ENCODE data around the gene TGM2.
A peak's percentile ranks its signal among the peaks of the same experiment; 100 is the strongest.

The TGM2 gene

DNA sequence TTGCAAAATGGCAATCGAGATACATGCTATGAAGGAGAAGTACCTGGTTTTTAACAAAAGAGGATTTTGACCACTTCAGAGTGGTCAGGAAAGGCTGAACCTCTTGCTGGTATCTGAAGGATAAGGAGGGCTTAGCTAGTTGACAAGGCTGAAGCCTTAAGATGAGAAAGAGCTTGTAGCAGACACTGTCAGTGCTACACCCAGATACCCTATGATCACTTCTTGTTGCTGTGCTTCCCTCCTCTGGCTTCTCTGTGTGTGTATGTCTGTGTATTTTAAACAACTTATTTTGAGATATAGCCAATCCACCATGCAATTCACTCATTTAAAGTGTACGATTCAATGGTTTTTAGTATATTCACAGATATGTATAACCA is 38.9 kb upstream of the TGM2 start:
- Histone ChIP-seq H2BK5ac (ENCODE audit: low read depth, low read length, poor library complexity) (no peak overlapping the region), H4K12ac (ENCODE audit: low read depth, low read length) (no peak overlapping the region), H2AFZ (ENCODE audit: insufficient read depth, low read length, poor library complexity) (no peak overlapping the region), H3K27ac (ENCODE audit: low read depth, low read length) (no peak overlapping the region), H3K4me1 (ENCODE audit: control insufficient read depth in 1 of 2, insufficient read depth in 2 of 2, low read length in 2 of 2) (peaks cover 16 to 23% of the 10 kb centered on the region in 2 experiments), H3K36me3 (ENCODE audit: control insufficient read depth in 1 of 2, insufficient read depth in 2 of 2, low read length in 2 of 2) (no peaks in the 10 kb centered on the region), H3K4me2 (ENCODE audit: low read length) (no peak overlapping the region), H3K9ac (ENCODE audit: low read length) (no peak overlapping the region), H3K27me3 (ENCODE audit: insufficient read depth, low read length) (no peaks in the 10 kb centered on the region), H4K8ac (ENCODE audit: low read depth, low read length) (no peak overlapping the region), H3K9me3 (ENCODE audit: insufficient read depth, low read depth, low read length) (peaks cover 6% of the 10 kb centered on the region), H2BK120ac (ENCODE audit: insufficient read depth, low read length, poor library complexity) (no peak overlapping the region), H3K18ac (ENCODE audit: low read length) (no peak overlapping the region), H2BK12ac (ENCODE audit: low read length) (no peak overlapping the region), H3K79me1 (ENCODE audit: low read length) (peaks cover 15% of the 10 kb centered on the region), H3K14ac (ENCODE audit: low read length) (no peak overlapping the region), H2AK5ac (ENCODE audit: low read length) (no peak overlapping the region), H3K4me3 (ENCODE audit: low read depth, low read length) (no peak overlapping the region), H3K79me2 (ENCODE audit: control insufficient read depth, insufficient read depth, low read length, poor library complexity) (no peaks in the 10 kb centered on the region), H3K4ac (ENCODE audit: low read depth, low read length) (no peak overlapping the region), H3K23ac (ENCODE audit: low read length) (no peak overlapping the region), H4K91ac (ENCODE audit: low read depth, low read length) (no peak overlapping the region)
- DNase-seq = no peak
- no CpG with 5 or more reads among the region's 2 CpGs for WGBS (ENCODE audit: extremely low coverage, insufficient coverage, insufficient read length)

DNA sequence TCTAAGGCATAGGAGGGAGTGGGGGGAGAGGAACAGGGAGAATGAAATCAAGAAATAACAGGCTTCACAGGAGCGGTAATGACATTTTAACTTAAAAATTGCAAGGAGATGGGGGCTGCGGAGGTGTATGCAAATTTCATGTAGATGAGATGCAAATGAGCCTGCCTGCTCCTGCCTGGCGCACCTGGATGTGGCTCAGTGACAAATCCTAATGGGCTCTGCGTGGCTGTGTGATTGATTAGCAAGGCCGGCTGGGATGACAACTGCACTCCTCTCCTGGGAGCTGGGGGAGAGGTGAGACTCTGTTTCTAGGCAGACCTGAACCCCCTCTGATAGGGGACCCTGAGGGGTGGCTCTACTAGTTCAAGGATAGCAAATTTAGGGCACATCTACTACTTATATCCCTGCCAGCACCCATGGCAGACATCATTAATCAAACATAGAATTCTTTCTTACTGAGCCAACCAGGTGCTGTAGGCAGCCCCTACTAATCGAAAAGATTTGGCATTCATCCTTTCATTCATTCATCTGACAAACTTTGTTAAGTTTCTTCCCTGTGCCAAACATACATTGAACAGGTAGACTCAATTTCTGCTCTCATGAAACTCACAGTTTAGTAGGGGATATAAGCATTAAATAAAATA is 38.4 kb upstream of the TGM2 start:
- H4K8ac ChIP-seq (ENCODE audit: low read depth, low read length) = no peak overlapping the region
- peak overlapping the region; percentile 61 for H2BK12ac ChIP-seq (ENCODE audit: low read length)
- peaks cover 17 to 24% of the 10 kb centered on the region in 2 experiments for H3K4me1 ChIP-seq (ENCODE audit: control insufficient read depth in 1 of 2, insufficient read depth in 2 of 2, low read length in 2 of 2)
- DNase-seq = no peak
- no peak overlapping the region for H3K14ac ChIP-seq (ENCODE audit: low read length)
- peak overlapping the region; percentile 69 for H4K91ac ChIP-seq (ENCODE audit: low read depth, low read length)
- H2AFZ ChIP-seq (ENCODE audit: insufficient read depth, low read length, poor library complexity) = no peak overlapping the region
- no peak overlapping the region for H3K9ac ChIP-seq (ENCODE audit: low read length)
- no peak overlapping the region for H3K18ac ChIP-seq (ENCODE audit: low read length)
- peaks cover 19% of the 10 kb centered on the region for H3K79me1 ChIP-seq (ENCODE audit: low read length)
- H3K27ac ChIP-seq (ENCODE audit: low read depth, low read length) = no peak overlapping the region
- H3K4ac ChIP-seq (ENCODE audit: low read depth, low read length) = no peak overlapping the region
- no peak overlapping the region for H2BK5ac ChIP-seq (ENCODE audit: low read depth, low read length, poor library complexity)
- H3K4me3 ChIP-seq (ENCODE audit: low read depth, low read length) = no peak overlapping the region
- peak overlapping the region; percentile 28 for H2BK120ac ChIP-seq (ENCODE audit: insufficient read depth, low read length, poor library complexity)
- H3K36me3 ChIP-seq (ENCODE audit: control insufficient read depth in 1 of 2, insufficient read depth in 2 of 2, low read length in 2 of 2) = no peaks in the 10 kb centered on the region
- no peaks in the 10 kb centered on the region for H3K79me2 ChIP-seq (ENCODE audit: control insufficient read depth, insufficient read depth, low read length, poor library complexity)
- no peak overlapping the region for H3K23ac ChIP-seq (ENCODE audit: low read length)
- no peak overlapping the region for H2AK5ac ChIP-seq (ENCODE audit: low read length)
- H3K4me2 ChIP-seq (ENCODE audit: low read length) = no peak overlapping the region
- WGBS (ENCODE audit: extremely low coverage, insufficient coverage, insufficient read length) = no CpG with 5 or more reads among the region's 6 CpGs
- H4K12ac ChIP-seq (ENCODE audit: low read depth, low read length) = no peak overlapping the region
- peaks cover 6% of the 10 kb centered on the region for H3K9me3 ChIP-seq (ENCODE audit: insufficient read depth, low read depth, low read length)
- no peaks in the 10 kb centered on the region for H3K27me3 ChIP-seq (ENCODE audit: insufficient read depth, low read length)

DNA sequence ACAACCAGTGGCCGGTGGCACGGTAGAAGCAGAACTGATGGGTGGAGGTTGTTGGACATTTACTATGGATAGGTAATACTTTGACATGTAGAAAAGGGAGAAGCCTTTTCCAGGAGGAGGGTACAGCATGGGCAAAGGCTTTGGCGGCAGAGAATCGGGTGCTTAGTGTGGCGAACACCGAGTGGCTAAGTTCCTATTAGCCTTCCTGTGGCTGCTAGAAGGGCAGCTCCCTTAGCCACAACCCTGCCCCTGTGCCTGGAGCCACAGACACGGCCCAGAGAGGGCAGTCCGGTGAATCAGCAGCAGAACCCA is 37.9 kb upstream of the TGM2 start:
- Histone ChIP-seq H3K9ac (ENCODE audit: low read length) (no peak overlapping the region), H3K36me3 (ENCODE audit: control insufficient read depth in 1 of 2, insufficient read depth in 2 of 2, low read length in 2 of 2) (no peaks in the 10 kb centered on the region), H2BK120ac (ENCODE audit: insufficient read depth, low read length, poor library complexity) (peak overlapping the region; percentile 28), H4K12ac (ENCODE audit: low read depth, low read length) (no peak overlapping the region), H3K9me3 (ENCODE audit: insufficient read depth, low read depth, low read length) (peaks cover 6% of the 10 kb centered on the region), H3K23ac (ENCODE audit: low read length) (no peak overlapping the region), H3K79me1 (ENCODE audit: low read length) (peaks cover 22% of the 10 kb centered on the region), H2BK12ac (ENCODE audit: low read length) (peak overlapping the region; percentile 61), H2AK5ac (ENCODE audit: low read length) (no peak overlapping the region), H3K18ac (ENCODE audit: low read length) (no peak overlapping the region), H4K8ac (ENCODE audit: low read depth, low read length) (no peak overlapping the region), H2BK5ac (ENCODE audit: low read depth, low read length, poor library complexity) (no peak overlapping the region), H4K91ac (ENCODE audit: low read depth, low read length) (peak overlapping the region; percentile 69), H3K27me3 (ENCODE audit: insufficient read depth, low read length) (no peaks in the 10 kb centered on the region), H3K4me1 (ENCODE audit: control insufficient read depth in 1 of 2, insufficient read depth in 2 of 2, low read length in 2 of 2) (peaks cover 18 to 25% of the 10 kb centered on the region in 2 experiments), H3K14ac (ENCODE audit: low read length) (peak overlapping the region; percentile 23), H3K27ac (ENCODE audit: low read depth, low read length) (no peak overlapping the region), H3K4ac (ENCODE audit: low read depth, low read length) (no peak overlapping the region), H2AFZ (ENCODE audit: insufficient read depth, low read length, poor library complexity) (no peak overlapping the region), H3K4me3 (ENCODE audit: low read depth, low read length) (no peak overlapping the region), H3K79me2 (ENCODE audit: control insufficient read depth, insufficient read depth, low read length, poor library complexity) (no peaks in the 10 kb centered on the region), H3K4me2 (ENCODE audit: low read length) (no peak overlapping the region)
- no peak for DNase-seq
- no CpG with 5 or more reads among the region's 8 CpGs for WGBS (ENCODE audit: extremely low coverage, insufficient coverage, insufficient read length)

DNA sequence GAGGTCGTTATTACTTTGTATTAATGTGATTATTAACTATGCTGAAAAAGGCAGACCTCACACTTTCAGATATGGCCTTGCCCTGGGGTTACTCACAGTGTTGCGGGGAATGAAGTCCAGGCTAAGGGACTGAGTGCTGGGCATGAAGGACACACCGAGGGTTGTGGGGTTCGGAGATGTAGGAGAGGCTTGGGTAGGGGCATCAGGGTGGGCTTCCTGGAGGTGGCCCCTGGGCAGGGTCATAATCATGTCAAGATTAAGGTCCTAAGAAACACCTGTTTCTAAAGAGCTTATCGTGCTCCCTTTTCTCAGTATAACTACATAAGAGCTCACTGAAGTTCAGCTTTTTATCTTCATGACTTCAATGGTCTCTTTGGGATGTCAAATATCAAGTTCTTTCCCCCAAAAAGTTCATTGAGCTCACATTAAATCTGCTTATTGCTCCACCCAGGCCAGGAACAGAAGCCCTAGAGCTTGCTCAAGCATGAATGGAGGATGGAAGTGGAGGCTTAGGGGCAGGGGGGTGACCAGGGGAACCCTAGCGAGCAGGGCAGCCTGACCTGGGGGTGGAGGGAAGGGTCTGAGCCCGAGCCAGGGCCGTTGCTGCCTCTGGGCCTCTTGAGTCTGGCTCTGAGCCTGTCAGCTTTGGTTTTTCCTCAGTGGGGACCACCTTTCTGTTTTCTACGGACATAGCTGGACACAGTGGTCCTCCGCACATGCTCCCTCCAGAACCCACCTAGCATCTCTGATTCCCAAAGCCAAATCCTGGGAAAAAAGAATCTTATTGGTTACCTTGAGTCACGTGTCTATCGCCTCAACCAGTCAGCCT is 37.3 kb upstream of the TGM2 start:
- Histone ChIP-seq H3K79me1 (ENCODE audit: low read length) (peaks cover 23% of the 10 kb centered on the region), H3K23ac (ENCODE audit: low read length) (no peak overlapping the region), H2BK5ac (ENCODE audit: low read depth, low read length, poor library complexity) (no peak overlapping the region), H4K91ac (ENCODE audit: low read depth, low read length) (peak overlapping the region; percentile 69), H4K12ac (ENCODE audit: low read depth, low read length) (no peak overlapping the region), H3K9me3 (ENCODE audit: insufficient read depth, low read depth, low read length) (peaks cover 6% of the 10 kb centered on the region), H3K27ac (ENCODE audit: low read depth, low read length) (peak overlapping the region; percentile 24), H4K8ac (ENCODE audit: low read depth, low read length) (no peak overlapping the region), H3K9ac (ENCODE audit: low read length) (no peak overlapping the region), H2AK5ac (ENCODE audit: low read length) (peak overlapping the region; percentile 71), H3K4me2 (ENCODE audit: low read length) (no peak overlapping the region), H3K14ac (ENCODE audit: low read length) (peak overlapping the region; percentile 41), H3K4me1 (ENCODE audit: control insufficient read depth in 1 of 2, insufficient read depth in 2 of 2, low read length in 2 of 2) (peaks cover 18 to 25% of the 10 kb centered on the region in 2 experiments), H2AFZ (ENCODE audit: insufficient read depth, low read length, poor library complexity) (no peak overlapping the region), H2BK120ac (ENCODE audit: insufficient read depth, low read length, poor library complexity) (peak overlapping the region; percentile 53), H3K4me3 (ENCODE audit: low read depth, low read length) (no peak overlapping the region), H3K4ac (ENCODE audit: low read depth, low read length) (no peak overlapping the region), H2BK12ac (ENCODE audit: low read length) (peak overlapping the region; percentile 87), H3K18ac (ENCODE audit: low read length) (peak overlapping the region; percentile 7), H3K27me3 (ENCODE audit: insufficient read depth, low read length) (no peaks in the 10 kb centered on the region), H3K36me3 (ENCODE audit: control insufficient read depth in 1 of 2, insufficient read depth in 2 of 2, low read length in 2 of 2) (no peaks in the 10 kb centered on the region), H3K79me2 (ENCODE audit: control insufficient read depth, insufficient read depth, low read length, poor library complexity) (no peaks in the 10 kb centered on the region)
- no CpG with 5 or more reads among the region's 12 CpGs for WGBS (ENCODE audit: extremely low coverage, insufficient coverage, insufficient read length)
- DNase-seq = no peak

All from trophoblast cell (in vitro differentiated cells and primary cell).